Endothelial cell of hepatic sinusoid (primary cell): ENCODE measurements around the gene CELF5.

Experiments used
- in situ Hi-C: cut with HindIII; loops from 2 replicates; pipeline ENCODE4 v1.10.0; 2017; ENCODE audit warnings: low sequenced_read_pairs

The CELF5 gene

GRCh38 chr19:3269916-3270671 is 45.6 kb downstream of the CELF5 start:
- in situ Hi-C loops = loop anchor here (5.0 kb wide), 1 partner anchor 93 kb away; the partner anchor contains the start of gene S1PR4

GRCh38 chr19:3270902-3271301 is 46.4 kb downstream of the CELF5 start:
- in situ Hi-C loops = loop anchor here (5.0 kb wide), 1 partner anchor 94 kb away; the partner anchor contains the start of gene S1PR4

GRCh38 chr19:3272401-3272931 is 48.0 kb downstream of the CELF5 start:
- in situ Hi-C loops = loop anchor here (5.0 kb wide), 1 partner anchor 95 kb away; the partner anchor contains the start of gene S1PR4

GRCh38 chr19:3272952-3273351 is 48.5 kb downstream of the CELF5 start:
- in situ Hi-C loops = loop anchor here (5.0 kb wide), 1 partner anchor 96 kb away; the partner anchor contains the start of gene S1PR4

GRCh38 chr19:3274245-3274941 is 49.9 kb downstream of the CELF5 start:
- in situ Hi-C loops = loop anchor here (5.0 kb wide), 1 partner anchor 97 kb away; the partner anchor contains the start of gene S1PR4

GRCh38 chr19:3274942-3275582 is 50.6 kb downstream of the CELF5 start:
- in situ Hi-C loops = loop anchor here (5.0 kb wide), 1 partner anchor 98 kb away; the partner anchor contains the start of gene S1PR4

- in situ Hi-C loops = no loop called here
Measured at GRCh38 chr19:3275583-3276340, 51.3 kb downstream of the CELF5 start.

GRCh38 chr19:3276341-3276799 is 51.9 kb downstream of the CELF5 start:
- in situ Hi-C loops = no loop called here

- in situ Hi-C loops = no loop called here
Measured at GRCh38 chr19:3277649-3278048, 53.2 kb downstream of the CELF5 start.

GRCh38 chr19:3278294-3278693 is 53.8 kb downstream of the CELF5 start:
- in situ Hi-C loops = no loop called here

GRCh38 chr19:3278749-3279148 is 54.3 kb downstream of the CELF5 start:
- in situ Hi-C loops = no loop called here

GRCh38 chr19:3279306-3279705 is 54.8 kb downstream of the CELF5 start:
- in situ Hi-C loops = no loop called here

- in situ Hi-C loops = no loop called here
Measured at GRCh38 chr19:3281026-3281425, 56.6 kb downstream of the CELF5 start.

GRCh38 chr19:3282155-3282554 is 57.7 kb downstream of the CELF5 start:
- in situ Hi-C loops = no loop called here

GRCh38 chr19:3282564-3282963 is 58.1 kb downstream of the CELF5 start:
- in situ Hi-C loops = no loop called here

GRCh38 chr19:3283246-3283751 is 58.8 kb downstream of the CELF5 start:
- in situ Hi-C loops = no loop called here

GRCh38 chr19:3283886-3284657 is 59.6 kb downstream of the CELF5 start:
- in situ Hi-C loops = no loop called here

- in situ Hi-C loops = no loop called here
Measured at GRCh38 chr19:3284759-3285646, 60.5 kb downstream of the CELF5 start.
